ENCODE measurements around the gene SP140.
"Not testable (repeated sequence)": the region's sequence is repeated elsewhere in the genome, so short reads cannot be mapped to it uniquely, and the experiment has no call there.

The SP140 gene

DNA sequence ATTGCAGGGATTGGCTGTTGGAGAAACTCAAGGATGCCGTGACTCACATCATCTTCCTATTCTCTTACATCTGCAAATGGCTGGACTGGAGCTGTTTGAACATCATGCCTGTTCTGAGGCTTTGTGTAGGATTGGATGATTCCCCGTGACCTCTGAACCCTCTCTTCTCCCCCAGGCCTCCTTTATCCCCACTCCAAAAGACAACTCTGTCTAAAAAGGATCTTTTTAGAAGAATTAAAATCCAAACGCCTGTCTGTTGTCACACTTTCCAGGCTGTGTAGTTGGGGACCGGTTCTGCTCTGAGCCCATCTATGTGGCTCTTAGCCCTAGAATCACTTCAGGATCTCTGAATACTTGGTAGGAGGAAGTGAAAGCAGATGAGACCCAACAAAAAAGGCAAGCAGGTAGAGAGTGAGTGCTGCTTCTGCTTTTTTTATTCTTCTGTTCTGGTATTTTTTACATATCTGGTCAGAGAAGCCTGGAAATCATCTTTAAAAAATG, 565 bp downstream of the SP140 start:
- DNase-seq: no peak

DNA sequence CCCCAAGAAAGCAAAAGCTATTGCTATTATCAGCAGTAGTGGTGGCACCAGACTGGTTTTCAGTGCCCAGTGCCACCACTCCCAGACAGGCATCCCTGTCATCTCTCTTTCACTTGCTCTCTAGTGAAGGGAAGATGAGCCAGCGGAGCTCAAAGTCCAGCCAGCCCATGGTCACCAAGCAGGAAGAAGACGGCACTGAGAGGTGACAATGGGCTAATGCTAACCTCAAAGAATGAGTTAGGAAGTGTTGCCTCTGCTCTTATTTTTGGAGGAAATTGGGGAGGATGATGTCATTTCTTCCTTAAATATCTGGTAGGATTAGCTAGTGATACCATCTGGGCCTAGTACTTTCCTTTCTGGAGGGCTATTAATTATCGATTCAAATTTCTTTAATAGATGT, 1.7 kb downstream of the SP140 start:
- no peak for DNase-seq

DNA sequence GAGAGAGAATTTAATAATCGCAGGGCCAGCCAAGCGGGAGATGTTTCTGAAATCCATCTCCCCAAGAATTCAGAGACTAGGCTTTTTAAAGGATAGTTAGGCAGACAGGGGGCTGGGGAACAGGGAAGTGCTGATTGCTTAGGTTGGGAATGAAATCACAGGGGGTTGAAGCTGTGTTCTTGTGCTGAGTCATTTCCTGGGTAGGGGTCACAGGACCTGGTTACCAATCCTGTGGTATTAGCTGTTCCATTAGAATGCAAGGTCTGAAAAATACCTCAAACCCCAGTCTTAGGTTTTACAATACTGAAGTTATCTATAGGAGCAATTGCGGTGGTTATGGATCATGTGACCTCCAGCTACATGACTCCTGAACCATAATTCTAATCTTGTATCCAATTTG, 4.6 kb downstream of the SP140 start:
- DNase-seq: no peak

DNA sequence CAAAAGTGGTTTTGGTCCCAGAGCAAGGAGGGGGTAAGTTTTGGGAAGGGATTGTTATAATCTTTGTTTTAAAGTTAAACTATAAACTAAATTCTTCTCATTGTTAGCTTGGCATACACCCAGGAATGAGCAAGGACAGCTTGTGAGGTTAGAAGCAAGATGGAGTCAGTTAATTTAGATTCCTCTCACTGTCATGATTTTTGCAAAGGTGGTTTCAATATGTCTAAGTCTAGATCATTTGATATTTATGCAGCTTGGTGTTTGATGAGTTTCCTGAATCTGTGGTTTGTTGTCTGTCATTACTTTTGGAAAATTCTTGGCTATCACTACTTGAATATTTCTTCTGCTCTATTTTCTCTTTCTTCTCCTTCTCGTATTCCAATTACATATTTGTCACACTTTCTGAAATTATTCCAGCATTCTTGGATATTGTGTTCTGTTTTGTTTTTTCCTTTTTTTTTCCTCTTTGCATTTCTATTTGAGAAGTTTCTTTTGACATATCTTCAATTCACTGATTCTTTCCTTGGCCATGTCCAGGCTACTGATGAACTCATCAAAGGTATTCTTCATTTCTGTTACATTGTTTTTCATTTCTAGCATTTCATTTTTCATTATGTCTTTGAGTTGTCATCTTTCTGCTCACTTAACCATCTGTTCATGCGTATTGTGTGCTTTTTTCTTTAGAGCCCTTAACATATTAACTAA, 5.1 kb downstream of the SP140 start:
- no peak for DNase-seq

DNA sequence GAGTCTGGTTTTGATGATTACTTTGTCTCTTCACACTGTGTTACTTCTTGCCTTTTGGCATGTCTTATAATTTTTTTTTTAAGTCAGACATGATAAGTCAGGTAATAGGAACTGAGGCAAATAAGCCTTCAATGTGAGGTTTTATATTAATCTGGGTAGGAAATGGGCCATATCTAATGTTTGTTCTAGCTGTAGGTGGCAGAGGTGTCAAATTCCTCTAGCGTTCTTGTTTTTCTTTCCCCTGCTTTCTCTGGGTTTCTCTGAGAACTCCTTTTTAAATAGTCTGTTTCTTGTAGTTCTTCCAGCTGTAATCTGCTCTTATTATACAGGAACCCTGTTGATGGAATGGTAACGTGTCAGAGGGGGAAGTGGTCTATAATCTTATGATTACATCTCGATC, 5.7 kb downstream of the SP140 start:
- no peak for DNase-seq

DNA sequence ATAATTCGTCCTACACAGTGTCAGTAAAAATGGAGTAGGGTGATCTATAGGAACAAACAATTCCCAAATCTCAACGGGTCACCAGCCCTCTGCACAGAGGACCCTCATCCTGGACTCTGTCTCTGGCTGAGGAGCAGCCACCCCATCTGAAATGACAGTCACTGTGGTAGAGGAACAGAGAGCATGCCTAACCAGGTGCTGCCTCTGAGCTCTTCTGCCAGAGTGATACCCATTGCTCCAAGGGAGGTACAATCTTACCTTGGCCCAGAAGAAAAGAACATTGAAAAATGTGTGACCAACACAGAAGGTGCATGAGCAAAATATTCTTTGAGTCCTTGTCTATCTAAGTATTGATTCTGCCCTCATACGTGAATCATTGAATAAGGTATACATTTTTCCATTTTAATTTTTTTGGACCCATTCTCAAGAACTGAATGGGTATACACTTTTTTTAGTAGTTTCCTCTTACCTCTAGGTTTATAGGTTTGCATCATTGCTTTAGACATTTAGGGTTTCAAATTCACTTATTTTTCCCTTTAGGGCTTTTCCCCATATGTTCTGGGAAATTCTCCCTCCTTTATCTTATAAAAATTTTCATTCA, 8.7 kb downstream of the SP140 start:
- DNase-seq: no peak

DNA sequence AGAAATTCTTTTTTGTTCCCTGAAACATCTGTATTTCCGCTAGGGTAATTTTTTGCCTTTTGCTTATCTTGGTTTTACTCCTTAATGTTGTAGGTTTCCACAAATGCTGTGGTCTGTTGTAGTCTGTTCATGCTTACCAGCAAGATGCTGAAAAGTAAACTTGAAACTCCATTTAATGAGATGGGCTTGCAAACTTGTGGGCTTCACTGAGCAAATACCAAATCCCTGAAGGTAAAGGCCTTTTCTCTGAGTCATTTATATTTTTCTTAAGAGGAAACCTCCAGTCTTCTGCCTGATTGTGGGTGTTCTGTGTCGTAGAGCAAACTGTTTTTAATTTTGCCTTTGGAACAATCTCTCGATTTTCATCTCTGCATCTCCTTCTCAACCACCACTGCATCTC, 9.3 kb downstream of the SP140 start:
- no peak for DNase-seq

DNA sequence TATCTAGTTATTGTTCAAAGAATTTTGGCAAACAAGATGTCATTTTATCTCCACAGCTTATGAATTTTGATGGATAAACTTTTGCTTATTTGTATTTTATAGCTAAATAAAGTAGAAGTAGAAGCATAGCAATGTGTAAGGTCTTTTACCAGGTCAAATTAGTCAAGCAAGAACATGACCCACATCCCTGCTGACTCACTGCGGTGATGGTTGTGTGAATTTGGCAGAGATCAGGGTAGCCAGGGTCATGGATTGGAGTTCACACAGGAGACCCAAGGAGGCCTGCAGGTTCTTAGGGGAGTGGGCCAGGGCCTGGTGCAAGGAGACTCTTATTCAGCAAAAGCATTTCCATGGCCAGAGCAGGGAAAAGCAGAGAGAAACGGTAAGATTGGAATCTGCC, 18.7 kb downstream of the SP140 start:
- DNase-seq: no peak

DNA sequence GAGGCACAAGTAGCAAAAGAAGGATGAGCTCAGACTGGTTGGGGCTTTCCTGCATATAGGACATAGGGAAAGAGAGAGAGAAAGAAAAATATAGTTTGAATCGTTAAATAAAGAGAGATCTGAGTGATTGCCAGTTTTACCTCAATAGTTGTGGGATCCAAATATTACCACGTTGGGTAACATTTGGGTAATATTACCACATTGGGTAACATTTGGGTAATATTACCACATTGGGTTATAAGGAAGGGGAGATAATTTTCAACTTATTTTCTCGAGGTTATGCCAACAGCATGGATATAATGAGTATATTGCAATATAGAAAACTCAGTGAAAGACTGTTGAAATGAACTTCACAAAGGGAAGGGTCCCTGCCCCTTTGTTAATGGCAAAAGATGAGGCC, 20.7 kb downstream of the SP140 start:
- DNase-seq: no peak

DNA sequence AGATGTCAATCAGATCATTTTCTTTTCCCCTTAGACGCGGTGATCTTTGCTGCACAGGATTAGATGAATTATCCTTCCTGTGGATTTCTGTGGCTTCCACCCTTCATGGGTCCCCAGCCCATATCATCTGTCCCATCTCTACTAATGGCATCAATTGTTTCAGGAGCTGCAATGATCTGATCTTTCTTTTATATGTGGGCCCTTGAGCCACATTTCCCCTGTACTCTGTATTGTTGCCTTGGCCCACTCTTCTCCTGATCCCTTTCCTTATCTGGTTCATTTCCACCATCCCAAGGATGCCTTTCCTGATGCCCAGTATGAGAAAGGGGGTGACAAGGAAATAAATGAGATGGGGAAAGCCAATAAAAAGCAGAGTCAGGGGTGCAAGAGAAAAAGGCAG, 24.7 kb downstream of the SP140 start:
- DNase-seq: no peak

DNA sequence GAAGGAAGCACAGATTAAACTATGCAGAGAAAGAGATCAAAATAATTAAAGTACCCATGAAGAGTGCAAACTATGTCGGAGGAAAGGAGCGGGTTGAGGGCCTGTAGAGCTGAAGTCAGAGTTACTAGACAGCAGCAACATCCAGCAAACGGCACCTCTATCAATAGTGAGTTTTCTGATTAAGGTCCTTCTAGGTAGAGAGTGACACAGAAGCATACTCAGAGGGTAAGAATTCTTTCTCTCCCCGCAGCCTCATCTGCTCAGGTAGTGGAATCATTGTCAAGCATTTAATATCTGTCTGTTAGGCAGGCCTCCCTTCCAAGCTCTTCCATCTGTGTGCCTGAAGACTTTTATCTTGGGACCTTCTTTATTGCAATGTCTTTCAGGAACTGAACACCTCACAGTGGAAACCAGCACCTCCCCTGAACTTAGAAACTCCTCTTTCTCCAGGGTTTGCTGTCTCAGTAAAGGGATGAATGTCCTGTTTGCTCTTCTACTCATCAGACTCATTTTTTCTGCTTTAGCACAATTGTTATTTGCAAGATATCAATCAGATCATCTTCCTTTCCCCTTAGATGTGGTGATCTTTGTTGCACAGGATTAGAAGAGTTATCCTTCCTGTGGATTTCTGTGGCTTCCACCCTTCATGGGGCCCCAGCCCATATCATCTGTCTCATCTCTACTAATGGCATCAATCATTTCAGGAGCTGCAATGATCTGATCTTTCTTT, 28.8 kb downstream of the SP140 start:
- no peak for DNase-seq

DNA sequence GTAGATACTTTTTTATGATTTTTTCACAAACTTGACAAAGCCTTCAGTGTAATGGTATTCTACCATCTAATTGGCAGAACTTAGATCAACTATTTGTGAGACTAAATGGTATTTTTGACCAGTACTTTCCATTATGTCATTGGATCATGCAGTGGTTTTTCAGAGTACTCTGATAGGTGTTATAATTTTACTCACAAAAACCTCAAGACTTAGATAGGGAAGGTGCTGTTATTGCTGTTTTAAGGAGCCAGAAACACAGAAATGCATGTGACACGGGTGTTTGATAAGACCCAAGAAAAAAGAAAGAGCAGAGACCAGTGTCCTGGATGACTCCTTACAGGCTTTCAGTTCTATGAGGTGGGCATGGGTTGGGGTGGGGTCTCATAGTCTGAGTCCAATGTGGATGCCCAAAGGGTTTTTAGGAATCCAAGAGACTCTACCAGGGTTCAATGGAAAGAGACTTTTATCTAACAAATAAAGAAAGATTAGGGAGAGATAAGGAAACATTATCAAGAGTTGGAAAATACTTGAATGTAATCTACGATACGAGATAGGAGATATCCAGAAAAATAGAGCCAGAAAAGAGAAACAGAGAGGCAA, 31.3 kb downstream of the SP140 start:
- no peak for DNase-seq

DNA sequence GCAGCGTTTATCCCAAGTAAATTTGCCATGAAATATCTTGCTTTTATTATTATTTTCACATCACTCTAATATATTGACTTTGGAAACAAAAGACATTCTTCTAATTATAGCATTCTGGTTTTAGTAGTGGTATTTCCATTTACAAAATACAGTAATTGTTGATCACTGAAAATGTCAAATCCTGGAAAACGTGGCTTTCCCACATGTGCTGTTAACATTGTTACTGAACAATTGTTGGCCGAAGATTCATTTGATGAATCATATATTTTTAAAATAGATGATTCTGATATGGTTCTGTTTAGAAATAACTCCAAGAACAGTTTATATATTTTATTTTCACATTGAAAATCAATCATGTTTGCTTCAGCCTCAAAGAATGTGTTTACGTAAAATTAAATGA, 32.9 kb downstream of the SP140 start:
- DNase-seq: no peak

DNA sequence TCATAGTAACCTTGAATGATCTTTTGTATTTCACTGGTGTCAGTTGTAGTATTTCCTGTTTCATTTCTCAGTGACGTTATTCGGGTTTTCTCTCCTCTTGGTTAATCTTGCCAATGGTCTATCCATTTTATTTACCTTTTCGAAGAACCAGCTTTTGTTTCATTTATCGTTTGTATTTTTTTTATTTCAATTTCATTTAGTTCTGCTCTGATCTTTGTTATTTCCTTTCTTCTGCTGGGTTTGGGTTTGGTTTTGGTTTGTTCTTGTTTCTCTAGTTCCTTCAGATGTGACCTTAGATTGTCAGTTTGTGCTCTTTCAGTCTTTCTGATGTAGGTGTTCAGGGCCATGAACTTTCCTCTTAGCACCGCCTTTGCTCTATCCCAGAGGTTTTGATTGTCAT, 36.7 kb downstream of the SP140 start:
- no peak for DNase-seq

DNA sequence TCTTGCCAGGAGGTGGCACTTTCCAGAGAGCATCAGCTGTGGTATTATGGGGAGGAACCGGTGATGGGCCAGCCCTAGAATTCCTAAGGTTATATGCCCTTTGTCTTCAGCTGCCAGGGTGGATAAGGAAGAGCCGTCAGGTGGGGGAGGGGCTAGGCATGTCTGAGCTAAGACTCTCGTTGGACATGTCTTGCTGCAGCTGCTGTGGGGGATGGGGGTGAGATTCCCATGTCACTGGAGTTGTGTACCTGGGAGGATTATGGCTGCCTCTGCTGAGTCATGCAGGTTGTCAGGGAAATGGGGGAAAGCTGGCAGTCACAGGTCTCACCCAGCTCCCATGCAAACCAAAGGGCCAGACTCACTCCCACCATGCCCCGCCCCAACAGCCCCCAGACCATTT, 39.4 kb downstream of the SP140 start:
- not testable (repeated sequence) for DNase-seq

DNA sequence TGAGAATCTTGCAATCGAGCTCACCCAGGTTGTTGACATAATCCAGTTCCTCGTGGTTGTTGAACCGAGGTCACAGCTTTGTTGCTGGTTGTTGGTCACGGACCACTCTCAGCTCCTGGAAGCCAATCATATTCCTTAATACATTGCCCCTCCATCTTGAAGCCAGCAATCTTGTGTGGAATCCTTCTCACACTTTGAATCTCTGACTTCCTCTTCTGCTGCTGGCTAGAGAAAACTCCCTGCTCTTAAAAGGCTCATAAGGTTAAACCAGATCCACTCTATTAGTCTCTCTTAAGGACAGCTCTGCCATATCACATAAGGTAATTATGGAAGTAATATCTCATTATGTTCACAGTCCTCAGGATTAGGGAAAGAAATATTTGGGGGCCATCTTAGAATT, 41.1 kb downstream of the SP140 start:
- no peak for DNase-seq

DNA sequence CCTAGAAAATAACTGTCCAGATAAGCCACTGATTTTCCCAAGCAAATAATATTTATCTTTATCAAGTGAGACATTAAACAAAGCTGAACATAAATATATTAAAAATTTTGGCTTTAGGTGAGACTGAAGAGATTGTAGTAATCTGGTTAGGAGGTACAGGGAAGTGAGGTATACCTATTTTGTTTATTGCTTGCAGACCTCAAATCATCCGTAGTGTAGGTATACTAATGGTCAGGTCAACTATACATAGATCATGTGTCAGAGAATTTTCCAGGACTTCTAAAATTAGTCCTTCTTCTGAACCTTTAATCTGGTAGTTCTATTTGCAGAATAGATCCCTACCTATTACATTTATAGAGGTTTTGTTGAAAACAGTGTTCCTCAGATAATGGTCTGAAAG, 41.5 kb downstream of the SP140 start:
- no peak for DNase-seq

DNA sequence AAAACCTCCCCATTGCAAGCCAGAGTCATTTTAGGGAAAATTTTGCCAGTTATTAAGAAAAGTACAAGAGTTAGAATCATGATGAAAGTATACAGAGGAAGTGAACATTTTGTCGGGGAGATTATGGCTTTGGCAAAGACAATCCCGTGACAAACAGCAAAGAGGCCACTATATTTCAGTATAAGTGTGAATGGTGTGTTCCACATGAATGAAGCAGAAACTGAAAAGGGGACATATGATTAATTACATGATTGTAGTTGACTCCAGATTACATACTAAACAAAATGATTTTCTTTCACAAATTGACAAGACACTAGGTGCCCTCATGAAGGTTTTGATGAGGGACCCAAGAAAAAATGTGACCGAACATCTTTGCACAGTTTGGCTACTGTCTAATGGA, 42.0 kb downstream of the SP140 start:
- no peak for DNase-seq

DNA sequence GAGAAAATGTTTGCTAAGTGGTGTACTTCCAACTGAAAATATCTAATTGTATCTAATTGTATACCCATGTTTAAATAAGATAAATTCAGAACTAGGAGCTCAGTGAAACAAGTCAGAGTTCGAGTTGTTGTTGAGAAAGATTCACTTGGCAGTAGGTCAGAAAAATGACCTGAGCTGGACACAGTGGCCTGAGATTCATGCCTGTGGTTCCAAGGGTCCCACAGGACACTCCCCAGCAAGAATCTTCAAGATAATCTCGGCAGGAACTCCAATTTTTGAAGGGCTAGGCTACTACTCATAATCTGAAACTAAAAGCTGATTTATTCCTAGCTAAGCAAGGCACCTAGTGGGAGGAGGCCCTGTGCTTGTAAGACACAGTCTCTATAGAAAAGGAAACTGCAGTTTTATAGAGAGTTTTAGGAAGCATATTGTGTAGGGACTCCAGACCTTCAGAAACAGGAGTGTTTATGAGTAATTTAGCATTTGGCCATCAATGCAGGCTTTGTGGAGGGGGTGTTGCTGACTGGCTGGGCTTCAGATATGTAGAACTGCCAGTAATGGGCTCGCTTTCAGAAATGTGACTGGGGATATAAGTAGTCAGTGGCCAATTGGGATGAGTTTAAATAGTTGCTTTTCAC, 43.2 kb downstream of the SP140 start:
- no peak for DNase-seq

DNA sequence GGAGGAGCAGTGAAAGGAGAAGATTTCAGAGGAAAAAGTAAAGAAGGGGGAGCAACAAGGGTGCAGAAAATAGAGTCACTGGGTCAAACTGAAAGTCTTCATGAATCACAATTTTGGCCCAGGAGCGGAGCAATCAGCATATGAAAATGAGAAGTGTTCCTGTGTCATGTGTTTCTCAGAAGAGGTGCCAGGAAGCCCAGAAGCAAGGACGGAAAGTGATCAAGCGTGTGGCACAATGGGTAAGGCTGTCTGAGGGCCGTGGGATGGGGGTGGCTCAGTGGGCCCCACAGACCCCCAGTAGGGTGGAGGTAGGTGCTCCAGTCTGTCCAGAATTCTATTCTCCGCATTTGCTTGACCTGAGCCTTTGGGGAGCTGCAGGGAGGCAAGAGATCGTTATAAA, 44.2 kb downstream of the SP140 start:
- DNase-seq: no peak

DNA sequence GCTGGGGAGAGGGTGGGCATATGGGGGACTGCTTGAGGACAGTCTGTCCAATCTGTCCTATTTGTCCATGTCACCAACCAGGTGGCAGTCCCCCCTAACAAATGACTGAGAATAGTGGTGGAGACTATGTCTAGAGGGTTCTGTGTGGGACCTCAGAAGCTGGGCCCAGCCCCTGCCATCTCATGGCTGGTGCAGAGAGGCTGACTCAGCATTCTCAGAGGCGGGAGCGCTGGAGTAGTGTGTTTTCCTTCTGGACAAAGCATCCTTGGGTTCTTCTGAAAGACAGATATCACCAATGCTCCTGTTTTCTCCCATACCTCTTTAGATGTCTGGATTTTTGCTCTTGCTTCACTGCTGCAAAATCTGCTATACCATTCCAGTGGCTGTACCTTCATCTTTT, 57.4 kb downstream of the SP140 start:
- DNase-seq: no peak

DNA sequence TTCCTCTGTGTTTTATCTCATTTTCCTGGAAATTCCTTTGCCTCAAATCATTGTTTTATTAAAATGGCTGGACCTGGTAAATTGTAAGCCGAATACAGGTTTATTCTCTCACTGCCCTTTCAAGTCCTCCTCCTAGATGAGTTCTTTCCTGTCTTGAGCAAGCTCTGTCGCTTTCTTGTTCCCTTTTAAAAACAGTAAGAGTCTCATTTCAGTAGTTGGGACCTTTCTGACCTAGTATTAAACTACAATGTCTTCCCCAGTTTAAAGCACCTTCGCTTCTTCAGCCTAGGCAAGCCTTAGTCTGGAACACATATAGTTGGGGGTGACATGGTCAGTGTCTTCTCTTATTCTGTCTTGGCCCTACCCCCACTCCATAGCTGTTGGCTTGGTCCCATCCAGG, 60.5 kb downstream of the SP140 start:
- no peak for DNase-seq

DNA sequence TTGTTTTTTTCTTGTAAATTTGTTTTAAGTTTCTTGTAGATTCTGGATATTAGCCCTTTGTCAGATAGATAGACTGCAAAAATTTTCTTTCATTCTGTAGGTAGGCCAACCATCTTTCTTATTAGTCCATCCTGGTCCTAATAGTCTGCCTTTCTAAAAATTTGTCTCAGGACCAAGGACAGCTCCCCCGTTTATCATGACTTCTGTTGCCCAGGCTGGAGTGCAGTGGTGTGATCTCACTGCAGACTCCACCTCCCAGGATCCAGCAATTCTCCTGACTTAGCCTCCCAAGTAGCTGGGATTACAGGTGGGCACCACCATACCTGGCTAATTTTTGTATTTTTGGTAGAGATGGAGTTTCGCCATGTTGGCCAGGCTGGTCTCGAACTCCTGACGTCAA, 63.8 kb downstream of the SP140 start:
- not testable (repeated sequence) for DNase-seq

Measured in NCI-H510A (cell line).